Eye (tissue), 1 donor: ENCODE results near the gene DPYSL3.

Experiments
- DNase-seq: peaks from one replicate; pipeline ENCODE4 v3.0.0-alpha.2; 2015

The DPYSL3 gene

GRCh38 chr5:147512659-147513379 is 3.0 kb upstream of the DPYSL3 start:
- DNase-seq = no peak

DNA sequence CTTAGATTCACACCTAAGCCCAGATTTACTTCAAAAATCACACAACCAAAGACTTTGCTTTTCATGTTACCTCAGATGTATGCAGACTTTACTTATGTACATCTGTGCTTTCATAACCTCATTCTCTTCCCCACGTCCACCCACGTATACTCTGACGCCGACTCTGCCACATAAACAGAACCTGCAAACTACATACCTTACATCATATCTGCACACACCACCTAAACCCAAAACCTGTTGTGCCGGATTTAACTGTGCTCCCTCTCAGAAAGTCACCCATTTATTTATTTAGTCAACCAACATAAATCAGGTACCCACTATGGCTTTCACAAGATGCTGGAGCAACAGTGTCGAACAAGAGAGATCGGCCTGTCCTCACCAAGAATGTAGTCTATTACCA is 1.0 kb upstream of the DPYSL3 start:
- DNase-seq = no peak

DNA sequence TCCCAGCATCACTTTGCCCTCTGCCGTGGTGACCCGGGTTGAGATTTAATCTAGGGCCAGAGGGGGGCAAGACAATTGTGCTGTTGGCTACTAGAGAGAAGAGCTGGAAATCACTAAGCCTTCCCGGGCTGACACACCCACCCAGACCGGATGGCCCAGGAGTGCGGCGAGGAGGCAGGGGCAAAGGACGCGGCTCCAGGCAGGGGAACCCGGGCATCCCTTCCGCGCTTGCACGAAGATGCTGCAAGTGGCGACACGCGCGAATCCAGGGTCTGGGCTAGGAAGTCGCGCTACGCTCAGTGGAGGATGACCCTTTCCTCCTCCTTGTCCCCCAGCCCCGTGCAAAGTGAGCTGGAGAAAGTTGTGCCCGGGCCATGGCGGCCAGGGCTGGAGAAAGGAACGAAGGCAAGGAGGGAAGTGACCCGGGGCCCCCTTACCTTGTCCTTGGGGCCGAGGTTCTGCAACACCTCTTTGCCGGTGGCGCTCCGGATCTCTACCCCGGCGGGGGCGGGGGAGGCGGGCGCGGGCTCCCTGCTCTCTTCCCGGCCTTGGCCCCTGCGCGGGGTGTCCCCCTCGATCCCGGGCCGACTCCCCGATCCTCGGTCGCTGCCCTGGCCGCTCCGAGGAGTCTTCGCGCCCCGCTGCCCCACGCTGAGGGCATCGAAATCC is 693 bp downstream of the DPYSL3 start:
- peak; percentile 60 for DNase-seq

DNA sequence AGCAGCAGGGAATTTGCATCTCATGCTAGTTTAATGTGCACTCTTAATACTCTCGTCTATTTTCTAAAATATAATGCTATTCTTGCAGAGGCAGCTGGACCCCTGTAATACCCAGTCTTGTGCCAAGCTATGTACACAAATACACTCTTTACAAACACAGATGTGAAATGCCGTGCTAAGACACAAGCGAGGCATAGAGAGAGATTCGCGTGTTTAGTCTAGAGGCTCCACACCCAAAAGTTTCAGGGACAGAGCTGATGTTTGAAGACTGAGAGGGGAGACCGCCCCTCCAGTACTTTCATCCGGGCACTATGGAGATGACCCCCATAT is 1.2 kb downstream of the DPYSL3 start:
- no peak for DNase-seq

GRCh38 chr5:147507480-147508126 is 2.3 kb downstream of the DPYSL3 start:
- peak; percentile 34 for DNase-seq

- DNase-seq = no peak
Measured at GRCh38 chr5:147504535-147504934, 5.3 kb downstream of the DPYSL3 start.

DNA sequence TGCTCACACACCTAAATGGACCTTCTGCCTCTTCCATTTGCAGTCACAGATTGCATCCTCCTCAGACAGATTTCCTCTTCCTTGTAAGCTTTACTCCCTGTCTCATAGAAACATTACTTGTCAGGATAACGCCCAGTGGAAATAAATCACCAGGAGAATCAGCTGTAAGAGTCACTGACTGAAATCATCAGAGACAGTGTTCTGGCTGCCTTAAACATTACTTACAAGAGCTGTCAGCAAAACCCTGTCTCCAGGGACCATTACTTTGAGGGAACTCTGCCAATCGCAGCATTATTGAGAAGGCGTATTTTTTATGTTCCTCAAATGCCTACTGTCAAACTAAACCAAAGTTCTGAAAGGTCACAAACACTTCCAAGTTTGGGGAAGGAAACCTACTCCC is 5.9 kb downstream of the DPYSL3 start:
- no peak for DNase-seq

GRCh38 chr5:147490989-147491388 is 18.9 kb downstream of the DPYSL3 start:
- DNase-seq = no peak

- no peak for DNase-seq
Measured at GRCh38 chr5:147487031-147487750, 22.7 kb downstream of the DPYSL3 start.

DNA sequence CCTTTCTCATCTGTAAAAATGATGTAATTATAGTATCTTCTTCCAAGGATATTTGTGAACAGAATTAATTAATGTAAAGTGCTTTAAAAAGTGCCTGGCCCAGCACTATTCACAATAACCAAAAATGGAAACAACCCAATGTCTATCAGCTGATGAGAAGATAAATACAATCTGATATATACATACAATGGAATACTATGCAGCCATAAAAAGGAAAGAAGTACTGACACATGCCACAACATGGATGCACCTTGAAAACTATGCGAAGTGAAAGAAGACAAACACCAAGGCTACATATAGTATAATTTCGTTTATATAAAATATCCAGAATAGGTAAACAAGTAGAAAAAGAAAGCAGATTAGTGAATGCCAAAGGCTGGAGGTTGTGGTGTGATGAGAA is 24.1 kb downstream of the DPYSL3 start:
- DNase-seq = no peak

GRCh38 chr5:147485046-147485445 is 24.8 kb downstream of the DPYSL3 start:
- DNase-seq = no peak

DNA sequence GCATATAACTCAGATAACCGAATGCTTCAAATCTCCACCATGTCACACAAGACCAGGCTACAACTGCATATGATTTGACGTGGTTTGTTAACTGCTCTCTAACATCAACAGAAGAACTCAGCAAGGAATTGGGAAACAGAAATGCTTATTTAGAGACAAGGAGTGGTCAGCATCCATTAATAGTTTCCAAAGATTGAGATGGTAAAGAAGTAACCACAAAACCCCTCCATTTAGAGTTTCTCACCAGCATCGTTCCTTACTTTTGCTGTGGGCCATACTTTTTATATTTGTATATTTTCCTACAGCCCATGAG is 25.2 kb downstream of the DPYSL3 start:
- no peak for DNase-seq

GRCh38 chr5:147483961-147484707 is 25.7 kb downstream of the DPYSL3 start:
- DNase-seq = peak; percentile 83

DNA sequence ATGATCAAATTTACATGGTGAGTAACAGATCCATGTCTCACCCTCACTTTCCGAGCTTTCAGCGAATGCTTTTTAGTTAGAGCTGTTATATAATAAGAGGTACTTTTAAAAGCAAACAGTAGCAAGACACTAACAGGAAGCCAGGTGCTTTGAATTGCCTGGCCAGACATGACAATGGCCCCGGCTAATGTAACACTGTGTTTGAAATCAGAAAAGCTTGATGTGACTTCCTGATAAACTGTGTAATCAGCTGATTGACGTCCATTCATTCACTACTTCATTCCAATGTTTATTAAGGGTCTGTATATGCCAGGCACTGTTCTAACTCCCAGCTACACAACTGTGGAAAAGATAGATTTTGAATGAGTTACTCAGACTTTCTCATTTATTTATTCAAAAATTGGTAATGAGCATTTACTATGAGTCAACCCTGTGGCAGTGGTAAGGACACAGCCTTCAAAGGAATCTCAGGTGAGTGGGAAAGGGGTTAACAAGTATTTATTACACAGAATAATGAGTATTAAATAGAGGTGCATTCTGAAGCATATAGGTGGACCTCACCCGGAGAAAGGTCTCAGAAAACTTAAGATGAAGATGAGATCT is 26.6 kb downstream of the DPYSL3 start:
- no peak for DNase-seq

DNA sequence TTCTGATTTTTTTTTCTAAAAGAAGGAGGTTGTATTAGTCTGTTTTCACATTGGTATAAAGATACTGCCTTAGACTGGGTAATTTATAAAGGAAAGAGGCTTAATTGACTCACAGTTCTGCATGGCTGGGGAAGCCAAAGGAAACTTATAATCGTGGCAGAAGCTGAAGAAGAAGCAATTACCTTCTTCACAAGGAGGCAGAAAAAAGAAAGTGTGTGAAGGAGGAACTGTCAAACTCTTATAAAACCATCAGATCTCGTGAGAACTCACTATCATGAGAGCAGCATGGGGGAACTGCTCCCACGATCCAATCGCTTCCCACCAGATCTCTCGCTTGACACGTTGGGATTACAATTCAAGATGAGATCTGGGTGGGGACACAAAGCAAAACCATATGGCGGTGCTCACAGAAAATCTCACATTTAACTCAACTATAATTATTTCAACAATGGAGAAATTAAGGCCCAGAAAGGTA is 27.1 kb downstream of the DPYSL3 start:
- no peak for DNase-seq

DNA sequence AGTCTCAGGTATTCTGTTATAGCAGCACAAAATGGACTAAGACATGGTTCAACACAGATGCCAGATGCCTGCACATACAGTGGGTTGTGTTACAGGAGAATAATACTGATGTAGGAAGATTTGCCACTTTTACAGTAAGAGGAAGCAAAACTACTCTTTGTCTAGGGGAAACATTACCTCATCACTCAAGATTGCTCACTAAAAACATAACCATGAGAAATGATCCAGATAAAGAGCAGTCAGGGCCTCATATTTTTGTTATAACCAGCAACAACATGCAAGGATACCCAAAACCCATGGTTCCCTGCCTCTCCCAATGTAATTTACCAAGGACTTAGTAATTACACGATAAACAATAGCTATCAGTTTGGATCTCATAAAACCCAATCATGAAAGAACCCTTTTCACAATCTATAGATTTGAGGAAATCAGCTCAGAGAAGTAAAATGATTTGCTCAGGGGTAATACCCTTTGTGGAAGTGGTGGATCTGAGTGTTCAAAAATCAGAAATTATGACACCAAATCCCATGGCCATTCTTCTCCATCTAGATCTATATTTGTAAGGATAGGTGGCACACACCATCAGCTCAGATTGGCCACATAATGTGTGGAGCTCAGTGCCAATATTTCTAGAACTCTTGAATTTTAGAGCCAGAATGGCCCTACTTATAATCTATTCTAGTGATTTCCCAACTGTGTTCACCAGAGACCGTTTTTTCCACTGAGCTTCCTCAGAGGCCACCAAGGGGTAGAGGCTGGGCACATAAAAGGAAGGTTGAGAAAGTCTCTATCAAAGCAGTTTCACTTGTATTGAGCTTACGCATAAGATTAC is 27.8 kb downstream of the DPYSL3 start:
- peak; percentile 42 for DNase-seq

- DNase-seq = no peak
Measured at GRCh38 chr5:147481376-147481775, 28.5 kb downstream of the DPYSL3 start.

GRCh38 chr5:147479949-147480348 is 29.9 kb downstream of the DPYSL3 start:
- DNase-seq = no peak

DNA sequence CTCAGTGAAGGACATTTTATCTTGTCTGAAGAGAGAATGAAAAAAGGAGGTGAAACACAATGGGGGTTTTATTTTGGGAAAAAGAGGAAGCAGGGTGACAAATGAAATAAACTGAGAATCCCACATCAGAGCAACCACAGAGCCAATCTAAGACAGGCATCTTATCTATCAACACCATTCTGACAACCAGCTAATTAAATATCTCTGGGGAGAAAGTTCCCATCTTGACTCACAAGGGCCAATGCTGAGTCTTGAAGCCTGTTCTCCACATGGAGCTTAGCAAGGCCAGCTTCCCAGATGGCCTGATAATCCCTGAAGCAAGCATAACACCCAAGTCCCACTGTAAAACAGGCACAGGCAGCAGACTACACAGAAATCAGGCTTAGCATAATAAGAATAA is 30.4 kb downstream of the DPYSL3 start:
- peak; percentile 27 for DNase-seq

DNA sequence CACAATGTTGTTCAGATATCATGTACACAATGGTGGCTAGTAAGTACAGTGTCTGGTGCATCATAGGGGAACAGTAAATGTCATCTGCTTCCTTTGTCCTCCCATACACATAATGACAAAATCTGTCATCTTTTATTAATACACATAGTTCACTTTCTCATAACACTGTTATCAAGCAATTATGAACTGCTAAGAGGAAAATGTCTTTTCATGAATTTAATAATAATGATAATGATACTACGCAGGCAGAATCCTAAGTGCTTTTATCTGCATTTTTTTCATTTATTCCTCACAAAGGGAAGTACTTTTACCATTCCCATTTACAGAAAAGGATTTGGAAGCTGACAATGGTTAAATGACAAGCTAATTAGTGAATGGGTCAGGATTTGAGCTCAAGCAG is 35.7 kb downstream of the DPYSL3 start:
- no peak for DNase-seq

GRCh38 chr5:147472664-147473475 is 37.0 kb downstream of the DPYSL3 start:
- peak; percentile 44 for DNase-seq
